Measurements from ENCODE around the gene AFF3. TPM values are rescaled to one million over a fixed set of nuclear protein-coding genes. Genes with fewer than 3 reads are reported as not detected.
"Not testable (repeated sequence)": the region's sequence is repeated elsewhere in the genome, so short reads cannot be mapped to it uniquely, and the experiment has no call there.

Gene AFF3
- total RNA-seq, 1 experiment from 2014 or later, result not detected

DNA sequence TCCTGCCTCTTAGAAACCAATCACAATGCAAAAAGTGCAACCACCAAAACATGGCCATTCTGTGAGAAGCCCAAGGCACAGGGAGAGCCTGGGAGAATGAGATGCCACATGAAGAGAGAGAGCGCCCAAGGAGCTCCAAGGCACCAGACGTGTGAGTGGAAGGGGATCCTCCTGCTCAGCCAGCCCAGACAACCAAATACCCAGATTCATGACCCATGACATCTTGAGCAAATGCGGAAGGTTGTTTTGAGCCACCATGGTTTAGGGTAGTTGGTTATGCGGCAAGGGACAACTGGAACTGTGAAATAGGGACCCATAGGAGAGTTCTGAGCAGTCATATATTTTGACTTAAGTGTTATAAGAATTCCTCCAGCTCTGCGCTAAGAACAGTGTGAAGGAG is 7.0 kb downstream of the AFF3 start:
- DNase-seq, result no peak
- H3K27me3 ChIP-seq, result no peaks in the 10 kb centered on the region
- no peak overlapping the region for H3K4me3 ChIP-seq
- no peaks in the 10 kb centered on the region for H3K9me3 ChIP-seq (replicated peaks)
- no peaks in the 10 kb centered on the region for H3K4me1 ChIP-seq
- no peak overlapping the region for H3K27ac ChIP-seq
- H3K36me3 ChIP-seq, result no peaks in the 10 kb centered on the region

DNA sequence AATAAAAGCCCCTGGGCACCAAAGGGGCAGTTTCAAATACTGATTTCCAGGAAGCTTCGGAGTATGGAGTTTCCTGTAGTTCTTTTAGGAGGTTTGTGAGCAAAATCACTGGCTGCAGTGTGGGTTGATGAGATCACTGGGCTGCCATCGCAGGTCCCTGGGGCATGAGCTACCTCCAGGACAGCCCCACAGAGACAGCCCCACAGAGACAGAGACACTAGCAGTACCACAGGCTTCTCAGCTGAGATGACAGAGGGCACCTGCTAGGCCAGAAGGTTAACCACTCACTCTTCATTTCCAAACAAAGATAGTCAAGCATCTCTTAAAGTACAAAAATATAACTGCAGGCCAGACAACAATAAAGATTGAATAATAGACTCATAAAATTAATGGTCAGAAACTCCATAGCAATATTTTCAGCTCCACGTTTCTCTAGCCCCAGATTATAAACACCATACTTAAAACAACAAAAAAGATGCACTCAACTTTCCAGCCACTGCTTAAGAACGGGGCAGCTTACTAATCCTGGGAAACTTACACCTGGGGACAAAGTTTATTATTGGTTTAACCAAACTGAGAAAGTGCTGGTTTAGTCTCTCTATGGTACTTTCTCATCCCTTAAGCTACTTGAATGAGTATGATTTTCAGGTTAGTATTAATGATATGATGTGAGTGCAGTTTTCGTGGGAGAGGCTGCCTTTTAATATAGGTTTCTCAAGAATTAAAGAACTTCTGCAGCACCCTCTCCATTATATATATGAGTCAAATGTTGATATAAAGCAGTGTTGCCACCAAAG is 11.6 kb downstream of the AFF3 start:
- no peak overlapping the region for H3K4me3 ChIP-seq
- H3K27ac ChIP-seq, result no peak overlapping the region
- H3K36me3 ChIP-seq, result no peaks in the 10 kb centered on the region
- H3K4me1 ChIP-seq, result no peaks in the 10 kb centered on the region
- no peaks in the 10 kb centered on the region for H3K27me3 ChIP-seq
- no peaks in the 10 kb centered on the region for H3K9me3 ChIP-seq (replicated peaks)
- DNase-seq, result no peak

DNA sequence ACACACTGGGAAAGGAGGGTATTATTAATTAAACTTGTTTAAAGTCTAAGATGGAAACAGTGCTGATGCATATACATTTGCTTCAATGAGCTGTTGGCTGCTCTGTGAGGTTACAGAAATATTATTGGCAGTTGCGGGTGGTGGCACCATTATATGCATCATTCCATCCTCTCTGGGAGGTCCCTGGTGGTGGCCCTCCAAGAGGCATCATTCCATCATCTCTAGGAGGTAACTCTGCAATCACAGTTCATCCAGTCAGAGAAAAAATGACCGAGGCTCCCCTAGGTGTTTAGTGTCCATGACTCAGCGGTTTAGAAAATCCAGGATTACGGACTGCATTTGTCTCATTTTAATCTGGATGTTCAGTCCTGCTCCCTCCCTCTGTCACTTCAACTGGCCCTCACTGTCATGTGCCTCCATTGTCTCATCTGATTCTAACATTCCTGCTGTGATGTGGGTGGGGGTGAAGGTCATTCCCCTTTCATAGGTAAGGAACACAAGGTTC is 15.4 kb downstream of the AFF3 start:
- H3K27me3 ChIP-seq, result no peaks in the 10 kb centered on the region
- H3K27ac ChIP-seq, result no peak overlapping the region
- no peak for DNase-seq
- H3K36me3 ChIP-seq, result no peaks in the 10 kb centered on the region
- no peaks in the 10 kb centered on the region for H3K4me1 ChIP-seq
- no peaks in the 10 kb centered on the region for H3K9me3 ChIP-seq (replicated peaks)
- no peak overlapping the region for H3K4me3 ChIP-seq

DNA sequence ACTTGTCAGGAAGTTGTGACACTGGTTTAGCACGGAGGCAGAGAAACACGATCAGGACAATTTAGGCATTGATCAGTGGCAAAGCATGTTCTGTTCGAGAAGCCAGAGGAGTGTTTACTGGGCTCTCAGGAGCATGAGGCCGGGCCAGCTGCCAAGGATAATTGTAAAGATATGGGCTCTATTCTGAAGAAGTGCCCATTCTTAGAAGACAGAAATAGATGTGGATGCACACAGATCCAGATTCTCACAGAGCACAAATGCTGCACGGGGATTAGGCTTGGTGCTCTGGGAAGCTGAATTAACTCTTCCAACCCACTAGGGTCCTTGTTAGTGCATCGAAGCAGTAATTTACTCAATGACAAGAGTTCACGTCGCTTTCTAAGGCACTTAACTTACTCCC is 16.2 kb downstream of the AFF3 start:
- H3K4me3 ChIP-seq, result no peak overlapping the region
- H3K27ac ChIP-seq, result no peak overlapping the region
- H3K36me3 ChIP-seq, result no peaks in the 10 kb centered on the region
- H3K9me3 ChIP-seq (replicated peaks), result no peaks in the 10 kb centered on the region
- no peaks in the 10 kb centered on the region for H3K4me1 ChIP-seq
- DNase-seq, result no peak
- no peaks in the 10 kb centered on the region for H3K27me3 ChIP-seq

DNA sequence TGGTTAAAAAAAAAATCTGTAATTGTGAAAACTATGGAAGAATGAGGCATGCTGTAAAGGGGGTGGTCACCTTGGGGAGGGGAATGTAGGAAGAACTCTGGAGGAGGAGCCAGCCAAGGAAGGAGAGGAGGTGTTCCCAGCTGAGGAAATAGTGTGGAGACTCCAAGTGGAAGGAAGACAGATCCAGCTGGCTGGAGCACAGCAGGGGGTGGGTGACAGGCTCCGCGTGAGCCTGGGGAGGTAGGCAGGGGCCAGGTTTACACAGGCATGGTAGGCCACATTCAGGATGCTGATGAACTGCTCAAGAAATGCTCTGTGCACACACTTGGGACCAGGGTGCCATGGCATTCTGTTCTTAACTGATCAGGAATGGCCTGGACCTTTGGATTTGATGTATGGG is 16.8 kb downstream of the AFF3 start:
- no peak for DNase-seq
- Histone ChIP-seq H3K9me3 (replicated peaks) (no peaks in the 10 kb centered on the region), H3K36me3 (no peaks in the 10 kb centered on the region), H3K27ac (no peak overlapping the region), H3K4me1 (no peaks in the 10 kb centered on the region), H3K4me3 (no peak overlapping the region), H3K27me3 (no peaks in the 10 kb centered on the region)

DNA sequence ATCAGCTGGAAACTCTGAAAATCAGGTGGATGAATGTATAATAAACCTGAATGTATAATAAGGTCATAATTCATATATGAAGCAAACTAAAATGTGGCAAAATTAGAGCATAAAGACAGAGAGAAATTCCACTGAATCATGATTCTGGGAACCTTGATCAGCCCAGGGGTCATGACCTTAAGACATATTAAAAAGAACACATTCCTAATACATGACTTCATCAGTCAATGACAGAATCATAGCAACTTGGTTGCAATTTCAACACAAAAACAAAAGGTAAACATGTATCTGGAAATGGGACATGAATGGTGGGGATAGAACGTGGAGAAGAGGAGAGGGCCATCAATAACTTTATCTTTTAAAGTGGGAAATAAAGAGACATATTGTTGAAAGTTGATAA is 17.6 kb downstream of the AFF3 start:
- H3K4me3 ChIP-seq, result no peak overlapping the region
- no peaks in the 10 kb centered on the region for H3K4me1 ChIP-seq
- no peaks in the 10 kb centered on the region for H3K27me3 ChIP-seq
- H3K36me3 ChIP-seq, result no peaks in the 10 kb centered on the region
- H3K9me3 ChIP-seq (replicated peaks), result no peaks in the 10 kb centered on the region
- no peak overlapping the region for H3K27ac ChIP-seq
- DNase-seq, result no peak

DNA sequence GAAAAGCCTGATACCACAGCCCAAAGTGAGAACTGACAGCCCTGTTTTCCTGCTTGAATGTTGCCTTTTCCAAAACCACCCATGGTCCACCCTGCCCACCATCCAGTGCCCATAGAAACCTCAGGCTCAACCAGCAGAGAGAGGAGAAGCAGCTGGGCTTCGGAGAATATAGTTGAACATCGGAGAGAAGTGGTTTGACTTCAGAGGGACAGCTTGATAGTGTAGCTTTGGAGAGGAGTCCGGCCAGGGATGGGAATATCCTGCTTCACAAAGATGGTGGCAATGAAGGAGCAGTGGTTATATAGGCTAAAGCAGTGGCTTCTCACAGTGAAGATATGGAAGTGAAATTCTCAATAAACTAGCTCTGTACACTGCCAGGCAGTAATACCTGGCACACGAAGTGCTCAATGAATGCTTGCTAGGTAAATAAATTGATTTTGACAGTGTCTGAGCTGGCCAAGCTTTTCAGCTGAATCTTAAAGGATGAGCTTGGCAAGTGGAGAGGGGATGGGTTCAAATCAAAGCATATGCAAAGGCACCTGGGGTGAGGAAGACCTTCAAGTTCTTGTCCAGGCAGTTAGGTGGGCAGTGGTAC is 21.2 kb downstream of the AFF3 start:
- no peak overlapping the region for H3K4me3 ChIP-seq
- no peaks in the 10 kb centered on the region for H3K27me3 ChIP-seq
- no peak for DNase-seq
- H3K9me3 ChIP-seq (replicated peaks), result no peaks in the 10 kb centered on the region
- H3K27ac ChIP-seq, result no peak overlapping the region
- H3K4me1 ChIP-seq, result no peaks in the 10 kb centered on the region
- H3K36me3 ChIP-seq, result no peaks in the 10 kb centered on the region

DNA sequence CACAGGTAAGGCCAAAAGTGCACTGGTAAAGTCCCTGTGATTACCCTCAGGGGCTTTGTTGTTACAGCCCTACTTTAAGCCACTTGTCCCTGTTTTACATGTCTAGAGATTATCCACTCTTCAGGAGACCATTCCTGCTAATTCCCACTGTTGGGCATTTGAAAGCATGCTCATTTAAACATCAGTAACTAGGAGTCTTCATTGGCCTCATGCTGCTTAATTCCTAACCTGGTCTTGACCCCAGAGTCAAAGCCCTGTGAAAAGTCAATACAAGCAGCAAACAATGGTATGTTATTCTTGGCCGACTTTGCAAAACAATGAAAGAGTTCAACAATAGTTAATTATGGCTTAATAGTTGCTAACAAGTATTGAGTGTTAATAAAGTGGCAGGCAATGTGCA is 23.2 kb downstream of the AFF3 start:
- Histone ChIP-seq H3K4me1 (no peaks in the 10 kb centered on the region), H3K27ac (no peak overlapping the region), H3K27me3 (no peaks in the 10 kb centered on the region), H3K4me3 (no peak overlapping the region), H3K9me3 (replicated peaks) (no peaks in the 10 kb centered on the region), H3K36me3 (no peaks in the 10 kb centered on the region)
- DNase-seq, result no peak

DNA sequence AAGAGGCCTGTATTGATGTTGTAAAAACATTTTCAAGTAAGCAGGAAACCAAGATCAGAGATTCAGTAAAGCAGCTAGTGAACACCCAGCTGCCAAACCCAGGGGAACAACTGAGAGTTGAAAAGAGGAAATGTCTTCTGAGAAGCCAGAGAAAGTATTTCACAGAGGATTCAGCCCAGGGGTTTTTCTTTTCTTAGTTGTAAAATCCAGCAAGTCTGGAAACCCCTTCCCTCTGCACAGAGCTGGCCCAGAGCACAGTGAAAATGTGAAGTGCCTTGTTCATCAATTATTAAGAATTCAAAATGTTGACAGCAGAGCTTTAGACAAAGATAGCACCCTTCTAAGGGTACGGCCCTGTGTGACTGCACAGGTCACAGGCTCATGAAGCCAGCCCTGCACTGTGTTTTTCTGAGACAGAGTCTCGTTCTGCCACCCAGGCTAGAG is 28.4 kb downstream of the AFF3 start:
- Histone ChIP-seq H3K4me1 (no peaks in the 10 kb centered on the region), H3K27me3 (peaks cover 5% of the 10 kb centered on the region), H3K36me3 (no peaks in the 10 kb centered on the region), H3K4me3 (no peak overlapping the region), H3K9me3 (replicated peaks) (no peaks in the 10 kb centered on the region), H3K27ac (no peak overlapping the region)
- DNase-seq, result no peak

DNA sequence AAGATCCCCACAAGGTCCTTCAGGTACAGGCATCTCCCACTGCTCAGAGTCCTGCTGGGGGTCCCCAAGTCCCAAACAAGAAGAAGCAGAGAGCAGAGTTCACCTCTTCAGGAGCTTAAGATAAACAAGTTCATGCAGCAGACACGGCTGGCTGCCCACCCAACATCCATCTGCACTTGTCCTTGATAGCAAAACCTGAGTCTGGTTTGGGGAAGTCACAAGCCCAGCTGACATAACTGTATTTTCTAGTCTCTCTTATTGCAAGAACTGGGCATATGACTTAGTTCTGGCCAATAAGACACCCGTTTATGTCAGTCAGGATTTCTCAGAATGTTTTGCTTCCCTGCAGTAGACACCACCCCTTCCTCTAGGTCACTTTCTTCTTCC is 31.8 kb downstream of the AFF3 start:
- Histone ChIP-seq H3K27ac (no peak overlapping the region), H3K36me3 (no peaks in the 10 kb centered on the region), H3K4me3 (no peak overlapping the region), H3K9me3 (replicated peaks) (no peaks in the 10 kb centered on the region), H3K27me3 (peaks cover 5% of the 10 kb centered on the region), H3K4me1 (no peaks in the 10 kb centered on the region)
- DNase-seq, result no peak

DNA sequence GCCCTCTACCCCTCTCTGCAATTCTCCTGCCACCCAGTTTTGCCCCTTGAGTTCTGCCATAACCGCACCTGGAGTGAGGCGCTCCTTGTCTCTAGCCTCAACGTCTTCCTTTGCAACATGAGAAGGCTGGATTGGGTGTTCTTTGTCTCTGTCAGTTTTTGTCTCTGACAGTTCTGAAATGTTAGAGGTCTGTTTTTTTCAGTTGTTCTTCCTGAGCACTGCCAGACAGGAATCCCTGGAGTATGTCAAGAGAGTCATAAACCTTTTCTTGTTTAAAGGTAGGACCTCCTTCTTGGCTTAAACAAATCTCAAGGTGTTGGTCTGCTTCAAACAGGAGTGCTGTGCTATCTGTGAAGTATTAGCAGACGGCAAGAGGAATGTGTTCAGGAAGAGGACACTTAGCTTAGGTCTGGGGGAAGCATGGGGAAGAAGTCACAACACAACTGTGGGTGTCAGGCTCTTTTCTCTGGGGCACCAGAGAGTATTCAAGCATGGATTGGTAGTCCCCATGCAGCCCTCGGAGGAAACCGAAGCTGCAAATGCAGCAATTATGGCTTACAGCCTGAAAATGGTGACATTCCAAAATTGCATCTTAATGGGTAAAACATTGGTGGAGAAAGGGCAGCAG is 32.3 kb downstream of the AFF3 start:
- H3K27me3 ChIP-seq, result peaks cover 5% of the 10 kb centered on the region
- H3K9me3 ChIP-seq (replicated peaks), result no peaks in the 10 kb centered on the region
- no peak overlapping the region for H3K4me3 ChIP-seq
- no peak for DNase-seq
- H3K36me3 ChIP-seq, result no peaks in the 10 kb centered on the region
- no peak overlapping the region for H3K27ac ChIP-seq
- H3K4me1 ChIP-seq, result no peaks in the 10 kb centered on the region

DNA sequence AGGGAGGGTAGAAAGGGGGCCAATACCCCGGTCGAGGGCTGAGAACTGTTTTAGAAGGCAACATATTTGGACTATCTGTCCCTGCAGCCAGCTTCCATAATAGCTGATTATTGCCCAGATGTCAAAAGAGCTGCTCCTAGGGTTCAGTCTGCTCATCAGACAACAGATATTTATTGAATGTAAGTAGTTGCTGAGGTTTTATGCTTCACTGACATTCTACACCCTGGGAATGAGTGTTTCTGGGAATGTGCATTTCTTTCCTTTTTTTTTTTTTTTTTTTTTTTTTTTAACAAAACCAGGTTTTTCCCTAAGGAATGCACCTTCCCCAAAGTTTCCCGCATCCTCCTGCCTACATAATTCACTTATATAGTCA is 33.8 kb downstream of the AFF3 start:
- H3K4me3 ChIP-seq, result not testable (repeated sequence)

DNA sequence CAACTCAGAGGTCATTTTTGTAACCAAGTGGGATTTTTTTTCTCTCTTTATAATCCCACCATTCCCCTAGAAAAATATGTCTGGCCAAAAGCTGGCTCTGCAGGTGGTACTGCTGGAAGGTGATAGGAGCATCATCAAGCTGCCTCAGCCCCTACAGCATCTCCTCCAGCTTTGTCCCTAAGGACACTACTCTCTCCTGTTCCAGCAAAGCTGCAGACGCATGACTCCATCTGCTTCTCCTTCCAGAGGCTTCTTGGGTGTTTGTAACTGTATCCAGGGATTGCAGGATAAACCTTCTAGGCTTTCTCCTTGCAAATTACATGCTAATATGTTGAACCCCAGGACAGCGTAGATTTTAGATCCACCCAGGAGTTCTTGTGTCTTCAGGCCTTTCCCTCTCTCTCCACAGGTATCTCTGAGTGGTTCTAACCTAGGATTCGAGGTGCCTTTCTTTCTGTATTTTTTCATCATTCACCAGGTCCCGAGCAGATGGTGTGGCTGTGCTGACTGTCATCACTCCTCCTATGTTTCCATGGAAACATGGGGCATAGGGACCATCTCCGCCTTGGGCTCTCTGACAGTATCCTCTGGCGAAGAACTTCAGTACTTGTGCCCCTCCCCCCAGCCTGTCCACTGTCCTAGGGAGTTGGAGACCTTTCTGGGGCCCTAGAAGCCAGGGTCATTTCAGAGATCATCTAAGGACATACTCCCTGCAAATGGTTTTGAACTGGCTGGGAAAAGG is 34.3 kb downstream of the AFF3 start:
- H3K4me3 ChIP-seq, result no peak overlapping the region
- H3K36me3 ChIP-seq, result no peaks in the 10 kb centered on the region
- peaks cover 5% of the 10 kb centered on the region for H3K27me3 ChIP-seq
- no peak for DNase-seq
- H3K27ac ChIP-seq, result no peak overlapping the region
- H3K9me3 ChIP-seq (replicated peaks), result no peaks in the 10 kb centered on the region
- no peaks in the 10 kb centered on the region for H3K4me1 ChIP-seq

More for the DNA sequence above, 33.8 kb downstream of the AFF3 start:
- not testable (repeated sequence) for H3K4me1 ChIP-seq; DNase-seq; H3K27me3 ChIP-seq; H3K36me3 ChIP-seq; H3K9me3 ChIP-seq (replicated peaks); H3K27ac ChIP-seq

DNA sequence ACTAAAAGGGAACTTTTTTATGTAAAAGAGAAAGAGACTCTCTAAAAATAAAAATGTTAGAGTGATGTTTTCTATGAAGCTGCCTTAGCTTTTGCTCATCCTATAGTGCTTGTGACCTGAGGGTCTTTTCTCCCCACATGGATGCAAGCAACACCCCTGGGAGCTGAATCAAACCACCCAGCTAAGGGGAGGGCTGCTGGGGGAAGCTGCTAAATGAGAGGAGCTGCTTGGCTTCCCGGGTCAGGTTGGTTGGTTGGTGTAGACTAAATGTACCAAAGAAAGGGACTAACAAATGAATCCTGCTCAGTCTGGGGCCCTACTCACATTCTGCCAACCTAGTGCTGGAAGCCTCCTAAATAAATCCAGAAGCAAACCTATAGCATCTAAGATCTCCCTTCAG is 35.0 kb downstream of the AFF3 start:
- Histone ChIP-seq H3K27ac (no peak overlapping the region), H3K9me3 (replicated peaks) (no peaks in the 10 kb centered on the region), H3K27me3 (peaks cover 5% of the 10 kb centered on the region), H3K36me3 (no peaks in the 10 kb centered on the region), H3K4me1 (no peaks in the 10 kb centered on the region), H3K4me3 (no peak overlapping the region)
- no peak for DNase-seq

DNA sequence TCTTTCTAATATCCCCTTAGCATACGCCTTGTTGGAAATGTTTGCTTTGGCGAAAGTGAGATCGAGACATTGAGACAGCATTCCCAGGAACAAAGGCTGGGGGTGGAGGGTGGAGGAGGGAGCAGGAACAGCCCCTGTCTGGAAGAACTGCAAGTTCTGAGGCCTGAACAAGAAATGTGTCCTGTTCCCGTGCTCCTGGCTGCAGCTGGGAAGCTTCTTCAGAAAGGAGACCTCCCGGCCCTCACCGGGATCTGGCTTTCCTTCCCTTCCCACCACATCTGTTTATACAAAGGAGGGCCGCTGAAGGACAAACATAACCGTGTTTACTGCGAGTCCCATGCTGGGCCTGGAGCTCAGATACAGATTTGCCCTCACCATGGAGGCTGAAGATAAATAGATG is 35.9 kb downstream of the AFF3 start:
- no peaks in the 10 kb centered on the region for H3K4me1 ChIP-seq
- no peak overlapping the region for H3K27ac ChIP-seq
- peaks cover 5% of the 10 kb centered on the region for H3K27me3 ChIP-seq
- no peak overlapping the region for H3K4me3 ChIP-seq
- no peak for DNase-seq
- H3K9me3 ChIP-seq (replicated peaks), result no peaks in the 10 kb centered on the region
- H3K36me3 ChIP-seq, result no peaks in the 10 kb centered on the region
